Measurements from ENCODE around the gene SCN2B. TPM values are rescaled to one million over a fixed set of nuclear protein-coding genes. Genes with fewer than 3 reads are reported as not detected.

Gene SCN2B
- total RNA-seq, 1 donor from 2014 or later = 0.05 TPM

GRCh38 chr11:118207079-118207478 lies 30.6 kb upstream of the SCN2B start:
- Mint-ChIP-seq H3K9me3 (ENCODE audit: low read depth) (no peaks in the 10 kb centered on the region), H3K4me1 (ENCODE audit: low read depth) (peaks cover 5% of the 10 kb centered on the region), H3K27ac (no peak overlapping the region), H3K4me3 (ENCODE audit: low read depth) (no peak overlapping the region), H3K27me3 (no peaks in the 10 kb centered on the region), H3K36me3 (ENCODE audit: insufficient read depth) (no peaks in the 10 kb centered on the region)
- DNase-seq (ENCODE audit: low spot score, unreplicated experiment) = no peak
- TF ChIP-seq, protein P1, sequence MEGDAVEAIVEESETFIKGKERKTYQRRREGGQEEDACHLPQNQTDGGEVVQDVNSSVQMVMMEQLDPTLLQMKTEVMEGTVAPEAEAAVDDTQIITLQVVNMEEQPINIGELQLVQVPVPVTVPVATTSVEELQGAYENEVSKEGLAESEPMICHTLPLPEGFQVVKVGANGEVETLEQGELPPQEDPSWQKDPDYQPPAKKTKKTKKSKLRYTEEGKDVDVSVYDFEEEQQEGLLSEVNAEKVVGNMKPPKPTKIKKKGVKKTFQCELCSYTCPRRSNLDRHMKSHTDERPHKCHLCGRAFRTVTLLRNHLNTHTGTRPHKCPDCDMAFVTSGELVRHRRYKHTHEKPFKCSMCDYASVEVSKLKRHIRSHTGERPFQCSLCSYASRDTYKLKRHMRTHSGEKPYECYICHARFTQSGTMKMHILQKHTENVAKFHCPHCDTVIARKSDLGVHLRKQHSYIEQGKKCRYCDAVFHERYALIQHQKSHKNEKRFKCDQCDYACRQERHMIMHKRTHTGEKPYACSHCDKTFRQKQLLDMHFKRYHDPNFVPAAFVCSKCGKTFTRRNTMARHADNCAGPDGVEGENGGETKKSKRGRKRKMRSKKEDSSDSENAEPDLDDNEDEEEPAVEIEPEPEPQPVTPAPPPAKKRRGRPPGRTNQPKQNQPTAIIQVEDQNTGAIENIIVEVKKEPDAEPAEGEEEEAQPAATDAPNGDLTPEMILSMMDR (IDR thresholded peaks at IDR 0.05; ENCODE audit: unreplicated experiment) = no peak

DNA sequence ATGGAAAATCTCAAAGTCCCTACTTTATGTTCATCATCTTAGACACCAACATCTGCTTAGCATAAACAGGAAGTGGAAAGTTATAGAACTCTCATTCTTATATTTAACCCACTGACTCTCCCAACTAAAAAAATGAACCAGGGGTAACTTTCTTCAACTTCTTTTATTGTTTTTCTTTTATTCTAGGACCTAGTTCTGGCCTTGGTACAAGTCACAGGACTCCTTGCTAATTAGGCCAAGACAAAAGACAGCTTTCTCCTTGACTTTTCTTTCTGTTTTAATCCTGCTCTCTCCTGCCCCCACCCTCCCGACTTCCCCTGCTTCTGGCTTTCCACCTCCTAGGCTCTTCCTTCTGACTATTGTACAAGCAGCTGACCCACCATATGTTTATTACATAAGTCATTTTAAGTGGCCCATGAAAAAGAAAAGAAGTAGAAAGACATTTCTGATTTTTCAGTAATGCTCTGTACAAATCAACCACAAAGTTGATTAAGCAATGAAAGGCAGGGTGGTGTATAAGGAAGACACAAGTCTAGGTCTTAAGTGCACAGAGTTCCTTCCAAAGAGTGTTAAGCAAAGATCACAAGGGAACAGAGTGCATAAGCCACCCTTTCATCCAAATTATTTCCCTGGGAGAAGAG lies 30.1 kb upstream of the SCN2B start:
- H3K9me3 Mint-ChIP-seq (ENCODE audit: low read depth) = no peaks in the 10 kb centered on the region
- no peak overlapping the region for H3K4me3 Mint-ChIP-seq (ENCODE audit: low read depth)
- H3K27ac Mint-ChIP-seq = no peak overlapping the region
- no peaks in the 10 kb centered on the region for H3K4me1 Mint-ChIP-seq (ENCODE audit: low read depth)
- DNase-seq (ENCODE audit: low spot score, unreplicated experiment) = no peak
- TF ChIP-seq, protein P1 (IDR thresholded peaks at IDR 0.05; ENCODE audit: unreplicated experiment) = no peak
- H3K36me3 Mint-ChIP-seq (ENCODE audit: insufficient read depth) = no peaks in the 10 kb centered on the region
- H3K27me3 Mint-ChIP-seq = no peaks in the 10 kb centered on the region

GRCh38 chr11:118205606-118206378 lies 29.4 kb upstream of the SCN2B start:
- H3K36me3 Mint-ChIP-seq (ENCODE audit: insufficient read depth) = no peaks in the 10 kb centered on the region
- H3K4me3 Mint-ChIP-seq (ENCODE audit: low read depth) = no peak overlapping the region
- no peaks in the 10 kb centered on the region for H3K9me3 Mint-ChIP-seq (ENCODE audit: low read depth)
- DNase-seq (ENCODE audit: low spot score, unreplicated experiment) = no peak
- H3K27ac Mint-ChIP-seq = no peak overlapping the region
- H3K4me1 Mint-ChIP-seq (ENCODE audit: low read depth) = no peaks in the 10 kb centered on the region
- TF ChIP-seq, protein P1 (IDR thresholded peaks at IDR 0.05; ENCODE audit: unreplicated experiment) = no peak
- no peaks in the 10 kb centered on the region for H3K27me3 Mint-ChIP-seq

- Mint-ChIP-seq H3K9me3 (ENCODE audit: low read depth) (no peaks in the 10 kb centered on the region), H3K4me3 (ENCODE audit: low read depth) (no peak overlapping the region), H3K27ac (no peak overlapping the region), H3K36me3 (ENCODE audit: insufficient read depth) (no peaks in the 10 kb centered on the region), H3K27me3 (no peaks in the 10 kb centered on the region), H3K4me1 (ENCODE audit: low read depth) (peaks cover 4% of the 10 kb centered on the region)
- no peak for DNase-seq (ENCODE audit: low spot score, unreplicated experiment)
- TF ChIP-seq, protein P1 (IDR thresholded peaks at IDR 0.05; ENCODE audit: unreplicated experiment) = no peak
Observed at GRCh38 chr11:118202599-118203422, 26.4 kb upstream of the SCN2B start.

DNA sequence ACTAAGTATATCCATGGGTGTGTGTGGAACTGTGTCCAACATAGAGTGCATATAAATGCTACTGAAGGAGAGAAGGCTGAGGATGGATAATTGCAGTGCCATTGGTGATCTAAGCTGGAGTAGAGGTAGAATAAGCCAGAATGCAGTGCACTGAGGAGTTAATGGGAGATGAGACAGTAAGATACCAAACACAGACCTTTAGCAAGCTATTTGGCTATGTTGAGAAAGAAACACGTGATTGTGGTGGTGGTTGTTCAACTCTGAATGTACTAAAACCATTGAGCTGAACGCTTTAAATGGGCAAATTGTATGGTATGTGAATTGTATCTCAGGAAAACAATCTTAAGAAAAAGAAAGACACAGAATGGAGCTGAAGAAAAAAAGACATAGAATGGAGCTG lies 25.5 kb upstream of the SCN2B start:
- H3K27me3 Mint-ChIP-seq = no peaks in the 10 kb centered on the region
- H3K27ac Mint-ChIP-seq = no peak overlapping the region

More for the DNA sequence above, 25.5 kb upstream of the SCN2B start:
- TF ChIP-seq, protein P1 (IDR thresholded peaks at IDR 0.05; ENCODE audit: unreplicated experiment) = no peak
- Mint-ChIP-seq H3K36me3 (ENCODE audit: insufficient read depth) (no peaks in the 10 kb centered on the region), H3K4me1 (ENCODE audit: low read depth) (peaks cover 4% of the 10 kb centered on the region), H3K9me3 (ENCODE audit: low read depth) (no peaks in the 10 kb centered on the region), H3K4me3 (ENCODE audit: low read depth) (no peak overlapping the region)
- no peak for DNase-seq (ENCODE audit: low spot score, unreplicated experiment)

All from progenitor cell of endocrine pancreas (in vitro differentiated cells).